Smooth muscle cell (in vitro differentiated cells): ENCODE measurements around the gene SPRED3. TPM values are rescaled to one million over a fixed set of nuclear protein-coding genes. Genes with fewer than 3 reads are reported as not detected.

ENCODE experiments used
- DNase-seq: peaks from one replicate; lab custom pipeline; 2025; ENCODE audit not compliant: unreplicated experiment; lab: John Stamatoyannopoulos, UW
- H2AFZ ChIP-seq: fragments of 200-600 bp; sonication (generic); 2 replicates; pipeline ENCODE4 v1.6.0; 2016; ENCODE audit warnings: antibody characterized with exemption, low read depth, mild to moderate bottlenecking
- H3F3A ChIP-seq: fragments of 200-600 bp; sonication (generic); 2 replicates; pipeline ENCODE4 v1.6.0; 2017; ENCODE audit warnings: antibody characterized with exemption, low read depth
- H3K27ac ChIP-seq: fragments of 200-600 bp; sonication (generic); 2 replicates; pipeline ENCODE4 v1.5.1; 2016; ENCODE audit warnings: low read depth, mild to moderate bottlenecking
- H3K27me3 ChIP-seq: fragments of 200-600 bp; sonication (generic); 2 replicates; pipeline ENCODE4 v1.6.1; 2016; ENCODE audit warnings: low read depth, mild to moderate bottlenecking
- H3K36me3 ChIP-seq: fragments of 200-600 bp; sonication (generic); 2 replicates; pipeline ENCODE4 v1.5.1; 2016; ENCODE audit warnings: low read depth
- H3K4me1 ChIP-seq: fragments of 200-600 bp; sonication (generic); 2 replicates; pipeline ENCODE4 v1.5.1; 2016; ENCODE audit warnings: low read depth
- H3K4me2 ChIP-seq: fragments of 200-600 bp; sonication (generic); 2 replicates; pipeline ENCODE4 v1.6.0; 2016; ENCODE audit warnings: mild to moderate bottlenecking
- H3K4me3 ChIP-seq: fragments of 200-600 bp; sonication (generic); 2 replicates; pipeline ENCODE4 v1.5.1; 2016; ENCODE audit warnings: mild to moderate bottlenecking
- H3K79me2 ChIP-seq: fragments of 200-600 bp; sonication (generic); 2 replicates; pipeline ENCODE4 v1.6.0; 2016; ENCODE audit warnings: low read depth, mild to moderate bottlenecking
- H3K9ac ChIP-seq: fragments of 200-600 bp; sonication (generic); 2 replicates; pipeline ENCODE4 v1.6.0; 2016; ENCODE audit warnings: low read depth
- H3K9me3 ChIP-seq: fragments of 200-600 bp; sonication (generic); replicated peaks from 2 replicates; pipeline ENCODE4 v1.5.1; 2016; ENCODE audit warnings: low read depth
- H4K20me1 ChIP-seq: fragments of 200-600 bp; sonication (generic); 2 replicates; pipeline ENCODE4 v1.6.0; 2016; ENCODE audit warnings: low read depth
- CTCF ChIP-seq: fragments of 200-600 bp; sonication (generic); IDR thresholded peaks from 2 replicates; pipeline ENCODE4 v1.5.1; 2017; ENCODE audit warnings: borderline replicate concordance, mild to moderate bottlenecking, antibody characterized with exemption; ENCODE audit not compliant: insufficient read depth, poor library complexity, severe bottlenecking
- WGBS: methylation state at CpG from one replicate; pipeline ENCODE4 v1.1.7; 2016; ENCODE audit warnings: low lambda C conversion rate; 5-methylcytosine and 5-hydroxymethylcytosine counted together
- polyA plus RNA-seq: library from polyadenylated mRNA; unstranded; fragments of >200 nt; fragmentation: Nextera tagmentation; extraction: Ambion mirVana; gene quantifications from 2 replicates; pipeline ENCODE4 v1.2.1, GENCODE V29; 2016
- total RNA-seq: library from RNA; depleted of rRNA; stranded (reverse); fragments of >200 nt; gene quantifications from 2 replicates; pipeline ENCODE4 v1.2.3, GENCODE V29; 2014

The SPRED3 gene
- total and polyA plus RNA-seq, 2 experiments from 2014 or later, result 1.8 to 3.0 TPM

- peaks cover 60% of the 10 kb centered on the region for H4K20me1 ChIP-seq
- no peaks in the 10 kb centered on the region for H3K36me3 ChIP-seq
- no peak overlapping the region for H3K4me3 ChIP-seq
- no peaks in the 10 kb centered on the region for H3K9me3 ChIP-seq
- no peaks in the 10 kb centered on the region for H3K27me3 ChIP-seq
- WGBS, result 82% methylated on average over 3 of the region's 3 CpGs
- H3K9ac ChIP-seq, result no peak overlapping the region
- peaks cover 9% of the 10 kb centered on the region for H3K4me1 ChIP-seq
- H3K4me2 ChIP-seq, result peak overlapping the region; percentile 92
- TF ChIP-seq CTCF, result no peak
- peak overlapping the region; percentile 95 for H3K27ac ChIP-seq
- DNase-seq, result no peak
- H2AFZ ChIP-seq, result no peak overlapping the region
- peaks cover 45% of the 10 kb centered on the region for H3K79me2 ChIP-seq
- H3F3A ChIP-seq, result no peaks in the 10 kb centered on the region
These were observed 11.9 kb upstream of the SPRED3 start for GRCh38 chr19:38376576-38376975.

GRCh38 chr19:38377052-38377451, 11.4 kb upstream of the SPRED3 start:
- 98% methylated on average over 4 of the region's 4 CpGs for WGBS
- Histone ChIP-seq H3K9ac (no peak overlapping the region), H3K4me2 (no peak overlapping the region), H3K36me3 (no peaks in the 10 kb centered on the region), H4K20me1 (peaks cover 65% of the 10 kb centered on the region), H3K27me3 (no peaks in the 10 kb centered on the region), H3K27ac (no peak overlapping the region), H3K79me2 (peaks cover 45% of the 10 kb centered on the region), H2AFZ (no peak overlapping the region), H3K4me1 (peaks cover 9% of the 10 kb centered on the region), H3K9me3 (no peaks in the 10 kb centered on the region), H3K4me3 (no peak overlapping the region), H3F3A (no peaks in the 10 kb centered on the region)
- DNase-seq, result no peak
- no peak for TF ChIP-seq CTCF

DNA sequence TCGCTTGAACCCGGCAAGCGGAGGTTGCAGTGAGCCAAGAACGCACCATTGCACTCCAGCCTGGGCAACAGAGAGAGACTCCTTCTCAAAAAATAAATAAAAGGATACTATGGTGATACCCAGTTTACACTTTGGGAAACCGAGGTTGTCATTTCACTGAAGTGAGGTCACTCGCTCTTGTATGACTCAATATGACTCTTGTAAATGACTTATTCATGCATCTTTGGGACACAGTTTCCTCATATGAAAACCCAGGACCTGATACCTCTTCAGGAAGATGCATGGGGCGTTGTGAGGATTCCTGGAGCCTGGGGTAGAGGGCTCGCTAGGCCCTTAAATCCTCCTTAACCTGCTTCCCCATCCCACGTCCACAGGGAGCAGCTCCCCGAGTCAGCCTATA, 9.6 kb upstream of the SPRED3 start:
- Histone ChIP-seq H3K9me3 (no peaks in the 10 kb centered on the region), H3K27ac (no peak overlapping the region), H3K36me3 (no peaks in the 10 kb centered on the region), H3K27me3 (no peaks in the 10 kb centered on the region), H3K4me2 (no peak overlapping the region), H3K4me1 (peaks cover 9% of the 10 kb centered on the region), H3K79me2 (peaks cover 45% of the 10 kb centered on the region), H2AFZ (no peak overlapping the region), H3K9ac (no peak overlapping the region), H3K4me3 (no peak overlapping the region), H3F3A (peaks cover under 1% of the 10 kb centered on the region), H4K20me1 (peaks cover 83% of the 10 kb centered on the region)
- 97% methylated on average over 10 of the region's 10 CpGs for WGBS
- no peak for DNase-seq
- no peak for TF ChIP-seq CTCF

DNA sequence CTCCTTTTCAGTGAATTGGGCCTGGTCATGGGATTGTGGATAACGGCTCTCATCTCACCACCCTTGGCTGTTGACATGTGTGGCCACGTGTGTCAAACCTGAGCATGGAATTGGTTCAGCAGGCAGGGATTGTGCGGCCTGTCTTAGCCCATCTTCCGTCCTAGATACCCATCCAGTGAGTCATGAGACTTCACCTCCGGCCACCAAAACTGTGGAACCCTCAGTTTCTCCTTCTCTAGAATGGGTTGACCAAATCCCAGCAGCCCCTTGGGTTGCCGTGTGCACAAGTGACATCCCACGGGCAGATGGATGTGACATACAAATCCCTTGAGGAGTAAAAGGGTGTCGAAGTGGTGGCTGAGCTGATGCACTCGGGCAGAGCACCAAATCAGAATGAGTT, 7.4 kb upstream of the SPRED3 start:
- no peak for DNase-seq
- no peak overlapping the region for H2AFZ ChIP-seq
- no peak for TF ChIP-seq CTCF
- no peak overlapping the region for H3K4me3 ChIP-seq
- H3K4me1 ChIP-seq, result peaks cover 3% of the 10 kb centered on the region
- peaks cover 100% of the 10 kb centered on the region for H4K20me1 ChIP-seq
- H3K27me3 ChIP-seq, result no peaks in the 10 kb centered on the region
- no peak overlapping the region for H3K27ac ChIP-seq
- no peak overlapping the region for H3K9ac ChIP-seq
- 95% methylated on average over 9 of the region's 9 CpGs for whole genome bisulfite sequencing
- H3F3A ChIP-seq, result peaks cover 6% of the 10 kb centered on the region
- no peaks in the 10 kb centered on the region for H3K9me3 ChIP-seq
- peaks cover 34% of the 10 kb centered on the region for H3K79me2 ChIP-seq
- H3K36me3 ChIP-seq, result no peaks in the 10 kb centered on the region
- H3K4me2 ChIP-seq, result no peak overlapping the region
